ENCODE data around the gene SSBP2. TPM values are rescaled to one million over a fixed set of nuclear protein-coding genes. Genes with fewer than 3 reads are reported as not detected.

SSBP2 gene
- total RNA-seq, 2 donors from 2014 or later, result 18.1 to 31.4 TPM

- H3K27ac ChIP-seq, result no peak overlapping the region
- intact Hi-C loops (cut with DNase I), result no loop called here
- no peak for ATAC-seq
- H3K27me3 ChIP-seq, result no peaks in the 10 kb centered on the region
- no peak for DNase-seq
- no peaks in the 10 kb centered on the region for H3K4me1 ChIP-seq
- H3K4me3 ChIP-seq, result no peak overlapping the region
- TF ChIP-seq CTCF (IDR thresholded peaks at IDR 0.05), result no peak
- TF ChIP-seq POLR2A (IDR thresholded peaks at IDR 0.05), result no peak
- H3K36me3 ChIP-seq (replicated peaks in 1 of 2; ENCODE audit: insufficient read depth in 1 of 2, low read depth in 2 of 2), result no peaks in the 10 kb centered on the region
- 94 to 96% methylated on average over 3 of the region's 3 CpGs for WGBS, 2 donors
- no peaks in the 10 kb centered on the region for H3K9me3 ChIP-seq
Measured at GRCh38 chr5:81646469-81646995, 104.4 kb downstream of the SSBP2 start.

GRCh38 chr5:81642210-81642609 is 108.7 kb downstream of the SSBP2 start:
- DNase-seq (no peak), ATAC-seq (no peak)
- H3K36me3 ChIP-seq (replicated peaks in 1 of 2; ENCODE audit: insufficient read depth in 1 of 2, low read depth in 2 of 2), result no peaks in the 10 kb centered on the region
- H3K9me3 ChIP-seq, result no peaks in the 10 kb centered on the region
- H3K4me1 ChIP-seq, result no peaks in the 10 kb centered on the region
- H3K4me3 ChIP-seq, result no peak overlapping the region
- no peak overlapping the region for H3K27ac ChIP-seq
- TF ChIP-seq CTCF (IDR thresholded peaks at IDR 0.05) (no peak), POLR2A (IDR thresholded peaks at IDR 0.05) (no peak)
- no peaks in the 10 kb centered on the region for H3K27me3 ChIP-seq
- intact Hi-C loops (cut with DNase I), result no loop called here

GRCh38 chr5:81639556-81639955 is 111.3 kb downstream of the SSBP2 start:
- intact Hi-C loops (cut with DNase I), result no loop called here
- no peaks in the 10 kb centered on the region for H3K36me3 ChIP-seq (replicated peaks in 1 of 2; ENCODE audit: insufficient read depth in 1 of 2, low read depth in 2 of 2)
- no peak overlapping the region for H3K27ac ChIP-seq
- no peaks in the 10 kb centered on the region for H3K9me3 ChIP-seq
- H3K4me3 ChIP-seq, result no peak overlapping the region
- 76 to 81% methylated on average over 1 of the region's 1 CpG for WGBS, 2 donors
- TF ChIP-seq CTCF (IDR thresholded peaks at IDR 0.05), result no peak
- no peak for TF ChIP-seq POLR2A (IDR thresholded peaks at IDR 0.05)
- no peaks in the 10 kb centered on the region for H3K27me3 ChIP-seq
- no peak for ATAC-seq
- H3K4me1 ChIP-seq, result no peaks in the 10 kb centered on the region
- no peak for DNase-seq

- 94 to 96% methylated on average over 1 of the region's 1 CpG for WGBS, 2 donors
- Histone ChIP-seq H3K9me3 (no peaks in the 10 kb centered on the region), H3K27me3 (no peaks in the 10 kb centered on the region), H3K4me1 (no peaks in the 10 kb centered on the region), H3K27ac (no peak overlapping the region), H3K36me3 (replicated peaks in 1 of 2; ENCODE audit: insufficient read depth in 1 of 2, low read depth in 2 of 2) (no peaks in the 10 kb centered on the region), H3K4me3 (no peak overlapping the region)
- ATAC-seq, result no peak
- no peak for DNase-seq
- intact Hi-C loops (cut with DNase I), result no loop called here
- no peak for TF ChIP-seq CTCF (IDR thresholded peaks at IDR 0.05)
- no peak for TF ChIP-seq POLR2A (IDR thresholded peaks at IDR 0.05)
Measured at GRCh38 chr5:81638471-81638870, 112.4 kb downstream of the SSBP2 start.

GRCh38 chr5:81633891-81634290 is 117.0 kb downstream of the SSBP2 start:
- no peak for ATAC-seq
- Histone ChIP-seq H3K27ac (no peak overlapping the region), H3K27me3 (no peaks in the 10 kb centered on the region), H3K4me3 (no peak overlapping the region), H3K36me3 (replicated peaks in 1 of 2; ENCODE audit: insufficient read depth in 1 of 2, low read depth in 2 of 2) (no peaks in the 10 kb centered on the region), H3K4me1 (no peaks in the 10 kb centered on the region), H3K9me3 (no peaks in the 10 kb centered on the region)
- intact Hi-C loops (cut with DNase I), result no loop called here
- WGBS, 2 donors, result 88 to 93% methylated on average over 4 of the region's 4 CpGs
- DNase-seq, result no peak
- TF ChIP-seq CTCF (IDR thresholded peaks at IDR 0.05) (no peak), POLR2A (IDR thresholded peaks at IDR 0.05) (no peak)
